PC-3 (cell line): ENCODE measurements around the gene BTBD2. TPM values are rescaled to one million over a fixed set of nuclear protein-coding genes. Genes with fewer than 3 reads are reported as not detected.

ENCODE experiments used
- ATAC-seq: fragments of 200-7000 bp; cut with Tn5 transposase; 2 replicates; pipeline ENCODE4 v1.9.1; 2020; ENCODE audit warnings: mild to moderate bottlenecking, moderate library complexity
- BruUV-seq: library from RNA; stranded (reverse); fragments of 400-500 nt; replicated peaks from 2 replicates; lab custom pipeline; 2021; lab: Mats Ljungman, UMichigan
- CTCF ChIA-PET: fragments of 300-600 bp; sonication (Branson Sonifier 250); formaldehyde crosslinking; loops from one replicate; lab custom pipeline; 2022; ENCODE audit warnings: antibody characterized with exemption; lab: Charles Lee
- POLR2A ChIA-PET: fragments of 300-600 bp; sonication (Branson Sonifier 250); formaldehyde crosslinking; loops from one replicate; lab custom pipeline; 2022; ENCODE audit warnings: antibody characterized with exemption; ENCODE audit not compliant: unreplicated experiment; lab: Charles Lee
- DNase-seq: peaks from one replicate; pipeline ENCODE4 v3.0.0-alpha.2; 2015
- H2AFZ ChIP-seq: fragments of 300-600 bp; sonication (generic); 2 replicates; pipeline ENCODE4 v1.6.0; 2016; ENCODE audit warnings: antibody characterized with exemption, low read length
- H3F3A ChIP-seq: fragments of 300-600 bp; sonication (generic); one replicate; pipeline ENCODE4 v1.6.0; 2017; ENCODE audit warnings: antibody characterized with exemption, low read length, control low read depth, mild to moderate bottlenecking; ENCODE audit not compliant: unreplicated experiment
- H3K27ac ChIP-seq: fragments of 300-600 bp; sonication (generic); 2 replicates; pipeline ENCODE4 v1.5.1; 2016; ENCODE audit warnings: mild to moderate bottlenecking, low read length
- H3K27me3 ChIP-seq: fragments of 300-600 bp; sonication (generic); 2 replicates; pipeline ENCODE4 v1.6.1; 2016; ENCODE audit warnings: low read length, mixed read lengths
- H3K36me3 ChIP-seq: fragments of 300-600 bp; sonication (generic); 2 replicates; pipeline ENCODE4 v1.6.1; 2016; ENCODE audit warnings: low read depth, mixed run types, low read length, mixed read lengths
- H3K4me1 ChIP-seq: fragments of 300-600 bp; sonication (generic); 2 replicates; pipeline ENCODE4 v1.5.1; 2016; ENCODE audit warnings: low read length; ENCODE audit not compliant: insufficient read depth
- H3K4me2 ChIP-seq: fragments of 300-600 bp; sonication (generic); 2 replicates; pipeline ENCODE4 v1.6.0; 2016; ENCODE audit warnings: low read length
- H3K4me3 ChIP-seq: fragments of 300-600 bp; sonication (generic); 2 replicates; pipeline ENCODE4 v1.5.1; 2016; ENCODE audit warnings: mild to moderate bottlenecking, low read length, mixed read lengths
- H3K79me2 ChIP-seq: fragments of 300-600 bp; sonication (generic); 2 replicates; pipeline ENCODE4 v1.6.1; 2017; ENCODE audit warnings: low read length, mixed read lengths
- H3K9ac ChIP-seq: fragments of 300-600 bp; sonication (generic); 2 replicates; pipeline ENCODE4 v1.6.0; 2016; ENCODE audit warnings: mild to moderate bottlenecking, low read length
- H3K9me2 ChIP-seq: fragments of 300-600 bp; sonication (generic); replicated peaks from 2 replicates; pipeline ENCODE4 v1.6.1; 2016; ENCODE audit warnings: mixed run types, low read length, mixed read lengths
- H3K9me3 ChIP-seq: fragments of 300-600 bp; sonication (generic); 2 replicates; pipeline ENCODE4 v1.6.1; 2016; ENCODE audit warnings: low read length, mixed read lengths
- H4K20me1 ChIP-seq: fragments of 300-600 bp; sonication (generic); 2 replicates; pipeline ENCODE4 v1.6.1; 2016; ENCODE audit warnings: low read length, mixed read lengths
- CTCF ChIP-seq: fragments of 300-600 bp; sonication (generic); conservative IDR thresholded peaks from 2 replicates; pipeline ENCODE4 v1.5.1; 2017; ENCODE audit warnings: antibody characterized with exemption, low read depth, mild to moderate bottlenecking, low read length
- EZH2 ChIP-seq: fragments of 300-600 bp; sonication (generic); IDR thresholded peaks from one replicate; pipeline ENCODE4 v1.6.1; 2017; ENCODE audit warnings: antibody characterized with exemption, mild to moderate bottlenecking, low read length; ENCODE audit not compliant: unreplicated experiment
- EZH2phosphoT487 ChIP-seq: fragments of 300-600 bp; sonication (generic); IDR thresholded peaks from 2 replicates; pipeline ENCODE4 v1.6.1; 2018; ENCODE audit warnings: mild to moderate bottlenecking, antibody characterized with exemption, low read length, borderline replicate concordance
- intact Hi-C: fragments of 100-400 bp; cut with micrococcal nuclease; formaldehyde crosslinking; loops from 2 replicates; pipeline ENCODE4 v1.9.0; 2023
- total RNA-seq: library from RNA; depleted of rRNA; stranded (reverse); fragments of >200 nt; gene quantifications from 2 replicates; pipeline ENCODE4 v1.2.3, GENCODE V29; 2014

The BTBD2 gene
- total RNA-seq, 1 experiment from 2014 or later = 72.0 TPM

- H3K36me3 ChIP-seq = no peaks in the 10 kb centered on the region; the same call in 1 of the 2 replicates
- no peaks in the 10 kb centered on the region for H3K27me3 ChIP-seq
- H3K4me2 ChIP-seq = no peak overlapping the region
- no peaks in the 10 kb centered on the region for H3K9me3 ChIP-seq
- ChIA-PET CTCF (no interaction called here), POLR2A (no interaction called here)
- intact Hi-C loops = no loop called here
- no peak overlapping the region for H3K4me3 ChIP-seq
- peaks cover 5% of the 10 kb centered on the region; the same call in 1 of the 2 replicates for H3K79me2 ChIP-seq
- no peak overlapping the region for H3K9ac ChIP-seq
- H3K27ac ChIP-seq = no peak overlapping the region
- no peak overlapping the region for H2AFZ ChIP-seq
- no peaks in the 10 kb centered on the region for H4K20me1 ChIP-seq
- DNase-seq (no peak), ATAC-seq (no peak)
- TF ChIP-seq CTCF (no peak), EZH2phosphoT487 (no peak), EZH2 (no peak)
- no peaks in the 10 kb centered on the region for H3K9me2 ChIP-seq
- H3F3A ChIP-seq = no peaks in the 10 kb centered on the region
- H3K4me1 ChIP-seq = no peaks in the 10 kb centered on the region
- BruUV-seq = TSS peak; percentile 24
Observed at GRCh38 chr19:1980091-1980808, 35.3 kb downstream of the BTBD2 start.

- no peaks in the 10 kb centered on the region for H3K27me3 ChIP-seq
- no peak overlapping the region for H3K4me2 ChIP-seq
- H3K27ac ChIP-seq = no peak overlapping the region
- ChIA-PET CTCF (no interaction called here), POLR2A (no interaction called here)
- H3K9me3 ChIP-seq = no peaks in the 10 kb centered on the region
- no peaks in the 10 kb centered on the region for H3K4me1 ChIP-seq
- H3K9ac ChIP-seq = no peak overlapping the region
- H3K9me2 ChIP-seq = no peaks in the 10 kb centered on the region
- DNase-seq (no peak), ATAC-seq (no peak)
- H3K79me2 ChIP-seq = peaks cover 9% of the 10 kb centered on the region; the same call in 1 of the 2 replicates
- no peak overlapping the region for H2AFZ ChIP-seq
- no peaks in the 10 kb centered on the region for H4K20me1 ChIP-seq
- no TSS peak for BruUV-seq
- H3F3A ChIP-seq = no peaks in the 10 kb centered on the region
- H3K36me3 ChIP-seq = no peaks in the 10 kb centered on the region; the same call in 1 of the 2 replicates
- H3K4me3 ChIP-seq = no peak overlapping the region
- TF ChIP-seq EZH2phosphoT487 (no peak), EZH2 (no peak), CTCF (no peak)
- intact Hi-C loops = no loop called here
Observed at GRCh38 chr19:1979642-1980041, 35.9 kb downstream of the BTBD2 start.

GRCh38 chr19:1979017-1979416, 36.5 kb downstream of the BTBD2 start:
- Histone ChIP-seq H3K27ac (no peak overlapping the region), H3K79me2 (peaks cover 15% of the 10 kb centered on the region), H3K4me1 (no peaks in the 10 kb centered on the region), H4K20me1 (no peaks in the 10 kb centered on the region), H3K36me3 (no peaks in the 10 kb centered on the region; the same call in 1 of the 2 replicates), H3K4me2 (no peak overlapping the region), H3K4me3 (no peak overlapping the region), H3F3A (no peaks in the 10 kb centered on the region), H3K9me2 (no peaks in the 10 kb centered on the region), H3K9me3 (no peaks in the 10 kb centered on the region), H3K9ac (no peak overlapping the region), H3K27me3 (no peaks in the 10 kb centered on the region), H2AFZ (no peak overlapping the region)
- no TSS peak for BruUV-seq
- intact Hi-C loops = no loop called here
- ChIA-PET POLR2A (no interaction called here), CTCF (no interaction called here)
- ATAC-seq (no peak), DNase-seq (no peak)
- TF ChIP-seq EZH2phosphoT487 (no peak), CTCF (no peak), EZH2 (no peak)
